Measurements from ENCODE around the gene MEIKIN. TPM values are rescaled to one million over a fixed set of nuclear protein-coding genes. Genes with fewer than 3 reads are reported as not detected.

Gene MEIKIN
- total RNA-seq, 1 experiment from 2014 or later, result not detected

DNA sequence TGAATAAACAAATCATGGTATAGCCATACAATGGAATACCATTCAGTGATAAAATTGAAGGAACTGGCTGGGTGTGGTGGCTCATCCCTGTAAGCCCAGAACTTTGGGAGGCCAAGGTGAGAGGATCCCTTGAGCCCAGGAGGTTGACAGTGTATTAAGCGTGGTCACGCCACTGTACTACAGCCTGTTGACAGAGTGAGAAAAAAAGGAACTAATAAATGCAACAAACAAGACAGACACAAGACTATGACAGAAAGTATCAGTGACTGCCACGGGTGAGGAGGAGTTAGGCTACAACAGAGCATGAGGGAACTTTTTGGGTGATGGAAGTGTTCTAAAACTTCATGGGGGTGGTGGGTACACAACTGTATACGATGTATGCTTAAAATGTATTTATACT, 150.9 kb downstream of the MEIKIN start:
- H3K27ac Mint-ChIP-seq, result peak overlapping the region in 1 of 3 experiments; percentile 14; a peak in 1 of 7 replicates
- Histone ChIP-seq H3K4me1 (ENCODE audit: insufficient read depth, low read length) (no peaks in the 10 kb centered on the region), H2BK20ac (ENCODE audit: low read depth, low read length, poor library complexity, severe bottlenecking) (no peak overlapping the region), H2BK12ac (ENCODE audit: insufficient read length, low read depth, low read length) (no peak overlapping the region), H3K27ac (ENCODE audit: insufficient read length, low read depth, low read length) (no peak overlapping the region), H3K9me3 (ENCODE audit: control insufficient read depth, low read depth, low read length) (no peaks in the 10 kb centered on the region), H3K79me2 (ENCODE audit: insufficient read depth, low read length) (peaks cover 4% of the 10 kb centered on the region; the same call in 1 of the 2 replicates), H3K79me1 (ENCODE audit: insufficient read depth, low read depth, low read length, poor library complexity, severe bottlenecking) (peaks cover 11% of the 10 kb centered on the region), H2BK5ac (ENCODE audit: insufficient read length, low read length) (no peak overlapping the region), H4K8ac (replicated peaks; ENCODE audit: insufficient read length, low read depth, low read length) (no peak overlapping the region), H4K5ac (ENCODE audit: insufficient read length, low read depth, low read length) (no peak overlapping the region), H3K4me2 (ENCODE audit: insufficient read depth, insufficient read length, low read length) (no peak overlapping the region), H4K91ac (ENCODE audit: insufficient read length, low read depth, low read length) (no peak overlapping the region), H3K14ac (ENCODE audit: insufficient read depth, low read length) (no peak overlapping the region), H3K18ac (ENCODE audit: insufficient read length, low read depth, low read length) (no peak overlapping the region), H3T11ph (ENCODE audit: low read length) (no peak overlapping the region), H3K56ac (ENCODE audit: insufficient read length, low read depth, low read length) (no peak overlapping the region), H3K23me2 (ENCODE audit: insufficient read length, low read depth, low read length, poor library complexity, severe bottlenecking) (peaks cover 6% of the 10 kb centered on the region), H3K9ac (ENCODE audit: extremely low read depth, insufficient read length, low read length) (no peak overlapping the region), H2BK120ac (ENCODE audit: low read depth, low read length, poor library complexity, severe bottlenecking) (no peak overlapping the region), H3K23ac (ENCODE audit: insufficient read length, low read depth, low read length) (no peak overlapping the region), H2AK5ac (ENCODE audit: insufficient read length, low read length) (no peak overlapping the region), H2AFZ (ENCODE audit: low read length) (no peak overlapping the region), H3K27me3 (ENCODE audit: insufficient read depth, low read length) (no peaks in the 10 kb centered on the region), H3K4ac (ENCODE audit: low read depth, low read length) (no peak overlapping the region), H4K20me1 (ENCODE audit: control insufficient read depth, insufficient read depth, insufficient read length) (no peaks in the 10 kb centered on the region), H2BK15ac (ENCODE audit: low read depth, low read length) (no peak overlapping the region)
- no peaks in the 10 kb centered on the region for H3K9me3 Mint-ChIP-seq
- H3K4me3 Mint-ChIP-seq, result peak overlapping the region; percentile 30 to 31; a peak in 2 of 5 replicates
- peaks cover 0 to 4% (median 0%) of the 10 kb centered on the region in 3 experiments; a peak in 1 of 7 replicates for H3K36me3 Mint-ChIP-seq (ENCODE audit: insufficient read depth in 1 of 3, low read depth in 3 of 3)
- peaks cover 10% of the 10 kb centered on the region for H3K27me3 Mint-ChIP-seq (ENCODE audit: low read depth)
- DNase-seq, result no peak
- TF ChIP-seq, protein P1, sequence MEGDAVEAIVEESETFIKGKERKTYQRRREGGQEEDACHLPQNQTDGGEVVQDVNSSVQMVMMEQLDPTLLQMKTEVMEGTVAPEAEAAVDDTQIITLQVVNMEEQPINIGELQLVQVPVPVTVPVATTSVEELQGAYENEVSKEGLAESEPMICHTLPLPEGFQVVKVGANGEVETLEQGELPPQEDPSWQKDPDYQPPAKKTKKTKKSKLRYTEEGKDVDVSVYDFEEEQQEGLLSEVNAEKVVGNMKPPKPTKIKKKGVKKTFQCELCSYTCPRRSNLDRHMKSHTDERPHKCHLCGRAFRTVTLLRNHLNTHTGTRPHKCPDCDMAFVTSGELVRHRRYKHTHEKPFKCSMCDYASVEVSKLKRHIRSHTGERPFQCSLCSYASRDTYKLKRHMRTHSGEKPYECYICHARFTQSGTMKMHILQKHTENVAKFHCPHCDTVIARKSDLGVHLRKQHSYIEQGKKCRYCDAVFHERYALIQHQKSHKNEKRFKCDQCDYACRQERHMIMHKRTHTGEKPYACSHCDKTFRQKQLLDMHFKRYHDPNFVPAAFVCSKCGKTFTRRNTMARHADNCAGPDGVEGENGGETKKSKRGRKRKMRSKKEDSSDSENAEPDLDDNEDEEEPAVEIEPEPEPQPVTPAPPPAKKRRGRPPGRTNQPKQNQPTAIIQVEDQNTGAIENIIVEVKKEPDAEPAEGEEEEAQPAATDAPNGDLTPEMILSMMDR (conservative IDR thresholded peaks at IDR 0.05), result no peak
- no CpG with 5 or more reads among the region's 4 CpGs for WGBS (ENCODE audit: extremely low coverage, insufficient read length, low lambda C conversion rate)
- peaks cover 14 to 18% of the 10 kb centered on the region in 2 experiments for H3K4me1 Mint-ChIP-seq

Measured in H9 (cell line).